Naive thymus-derived CD4-positive, alpha-beta T cell (primary cell): Measurements from ENCODE around the gene PTGDR. TPM values are rescaled to one million over a fixed set of nuclear protein-coding genes. Genes with fewer than 3 reads are reported as not detected.

Experiments used
- ATAC-seq: fragments of 150-1000 bp; cut with Tn5 transposase; 2 replicates; pipeline ENCODE4 v1.10.0; 2021; ENCODE audit warnings: mild to moderate bottlenecking, moderate library complexity
- CTCF ChIA-PET: fragments of 350-600 bp; sonication (Branson Sonifier 250); formaldehyde crosslinking; loops from one replicate; lab custom pipeline; 2021; ENCODE audit warnings: antibody characterized with exemption; lab: Charles Lee
- POLR2A ChIA-PET: fragments of 350-600 bp; sonication (Branson Sonifier 250); formaldehyde crosslinking; loops from one replicate; lab custom pipeline; 2021; ENCODE audit warnings: antibody characterized with exemption, inconsistent platforms; lab: Charles Lee
- DNase-seq, 9 donors: peaks; one replicate each; pipeline versions ENCODE4 v3.0.0 to v3.0.0-alpha.2; 2020 to 2022; ENCODE audit warnings: mixed read lengths in 1 of 9
- H3K27ac ChIP-seq: one replicate; pipeline ENCODE4 v1.7.0; 2013; ENCODE audit warnings: mild to moderate bottlenecking, low read depth, low read length, moderate library complexity
- H3K27me3 ChIP-seq, 2 donors: one replicate each; pipeline ENCODE4 v1.7.0; 2013; ENCODE audit warnings: low read length in 2 of 2, mild to moderate bottlenecking in 2 of 2, moderate library complexity in 2 of 2; ENCODE audit not compliant: control insufficient read depth in 2 of 2, insufficient read depth in 2 of 2
- H3K36me3 ChIP-seq, 3 experiments: 1 replicate in 2 of 3; 2 replicates in 1 of 3; pipeline ENCODE4 v1.7.0; 2013; ENCODE audit warnings: low read length in 3 of 3, mild to moderate bottlenecking in 3 of 3, moderate library complexity in 1 of 3; ENCODE audit not compliant: insufficient read depth in 3 of 3, control insufficient read depth in 2 of 3
- H3K4me1 ChIP-seq, 2 donors: one replicate each; pipeline ENCODE4 v1.7.0; 2013; ENCODE audit warnings: low read length in 2 of 2, mild to moderate bottlenecking in 2 of 2, moderate library complexity in 1 of 2; ENCODE audit not compliant: control insufficient read depth in 2 of 2, insufficient read depth in 2 of 2
- H3K4me3 ChIP-seq: 2 replicates; pipeline ENCODE4 v1.7.0; 2013; ENCODE audit warnings: mild to moderate bottlenecking, low read length
- H3K9me3 ChIP-seq, 3 experiments: 1 replicate in 2 of 3; 2 replicates in 1 of 3; pipeline ENCODE4 v1.7.0; 2013; ENCODE audit warnings: low read length in 3 of 3; ENCODE audit not compliant: control insufficient read depth in 2 of 3
- H3K27ac Mint-ChIP-seq, 9 donors: one replicate each; pipeline ENCODE4 v1.8.0; 2020 to 2022; ENCODE audit warnings: mixed read lengths in 9 of 9, mild to moderate bottlenecking in 8 of 9, moderate library complexity in 5 of 9, inconsistent platforms in 2 of 9
- H3K27me3 Mint-ChIP-seq, 5 donors: one replicate each; pipeline ENCODE4 v1.8.0; 2021 to 2022; ENCODE audit warnings: mixed read lengths in 5 of 5, mild to moderate bottlenecking in 1 of 5
- H3K36me3 Mint-ChIP-seq, 5 donors: one replicate each; pipeline ENCODE4 v1.8.0; 2020 to 2022; ENCODE audit warnings: mixed read lengths in 5 of 5, mild to moderate bottlenecking in 3 of 5, inconsistent platforms in 1 of 5
- H3K4me1 Mint-ChIP-seq, 7 donors: one replicate each; pipeline ENCODE4 v1.8.0; 2020 to 2022; ENCODE audit warnings: mixed read lengths in 7 of 7, mild to moderate bottlenecking in 3 of 7, inconsistent platforms in 1 of 7
- H3K4me3 Mint-ChIP-seq, 10 donors: one replicate each; pipeline ENCODE4 v1.8.0; 2020 to 2022; ENCODE audit warnings: mild to moderate bottlenecking in 10 of 10, mixed read lengths in 10 of 10, moderate library complexity in 6 of 10, inconsistent platforms in 2 of 10
- H3K9me3 Mint-ChIP-seq, 11 donors: one replicate each; pipeline ENCODE4 v1.8.0; 2020 to 2022; ENCODE audit warnings: mixed read lengths in 11 of 11, mild to moderate bottlenecking in 4 of 11, inconsistent platforms in 1 of 11, moderate library complexity in 1 of 11
- intact Hi-C, 2 donors: fragments of 100-400 bp; cut with micrococcal nuclease; formaldehyde crosslinking; loops; one replicate each; pipeline ENCODE4 v1.15.1; 2023
- polyA plus RNA-seq, 2 donors: library from polyadenylated mRNA; unstranded; fragments of 300-500 nt; fragmentation: Illumina TruSeq; gene quantifications; one replicate each; pipeline ENCODE4 v1.2.3, GENCODE V29; 2021
- total RNA-seq, 6 experiments: library from RNA in 5 of 6; stranded (reverse) in 5 of 6; gene quantifications; 1 replicate in 5 of 6; 2 replicates in 1 of 6; pipeline ENCODE4 v1.2.3 and lab custom pipeline; 2021 to 2026

Gene PTGDR
- total and polyA plus RNA-seq, 7 experiments from 2014 or later: 0.10 to 12.4 (median 0.35) TPM

DNA sequence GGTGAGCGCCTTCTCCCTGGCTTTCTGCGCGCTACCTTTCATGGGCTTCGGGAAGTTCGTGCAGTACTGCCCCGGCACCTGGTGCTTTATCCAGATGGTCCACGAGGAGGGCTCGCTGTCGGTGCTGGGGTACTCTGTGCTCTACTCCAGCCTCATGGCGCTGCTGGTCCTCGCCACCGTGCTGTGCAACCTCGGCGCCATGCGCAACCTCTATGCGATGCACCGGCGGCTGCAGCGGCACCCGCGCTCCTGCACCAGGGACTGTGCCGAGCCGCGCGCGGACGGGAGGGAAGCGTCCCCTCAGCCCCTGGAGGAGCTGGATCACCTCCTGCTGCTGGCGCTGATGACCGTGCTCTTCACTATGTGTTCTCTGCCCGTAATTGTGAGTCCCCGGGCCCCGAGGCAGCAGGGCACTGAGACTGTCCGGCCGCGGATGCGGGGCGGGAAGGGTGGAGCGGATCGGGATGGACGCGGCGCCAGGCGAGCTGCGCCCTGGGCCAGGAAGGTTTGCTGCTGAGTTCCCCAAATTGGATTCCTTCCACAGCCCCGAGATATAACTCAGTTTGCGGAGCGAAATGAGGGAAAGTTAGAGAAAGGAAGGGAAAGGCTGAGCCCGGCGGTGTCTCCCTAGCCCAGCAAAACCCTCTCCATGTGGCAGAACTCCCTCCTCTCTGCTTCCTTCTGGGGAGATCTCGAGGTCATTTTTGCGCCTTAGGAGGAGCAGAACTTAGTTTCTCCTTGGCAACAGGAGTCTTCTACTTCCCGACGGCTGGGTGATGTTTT lies 972 bp downstream of the PTGDR start:
- Mint-ChIP-seq H3K27ac (peak overlapping the region in 2 of 9 donors; percentile 64 to 73), H3K9me3 (peaks cover 0 to 3% (median 0%) of the 10 kb centered on the region in 11 donors), H3K36me3 (peaks cover 0 to 26% (median 4%) of the 10 kb centered on the region in 5 donors), H3K4me1 (peaks cover 12 to 51% (median 42%) of the 10 kb centered on the region in 7 donors), H3K27me3 (peaks cover 36 to 80% (median 46%) of the 10 kb centered on the region in 5 donors), H3K4me3 (peak overlapping the region; percentile 54 to 94 (median 82))
- no peak overlapping the region for H3K27ac ChIP-seq
- ChIA-PET CTCF (no interaction called here), POLR2A (no interaction called here)
- peak overlapping the region; percentile 53 for H3K4me3 ChIP-seq
- ATAC-seq (peak; percentile 38), DNase-seq (peak in 1 of 9 donors; percentile 43)
- H3K36me3 ChIP-seq: no peaks in the 10 kb centered on the region
- H3K9me3 ChIP-seq: no peaks in the 10 kb centered on the region
- no peaks in the 10 kb centered on the region for H3K27me3 ChIP-seq
- peaks cover 5 to 37% of the 10 kb centered on the region in 2 donors for H3K4me1 ChIP-seq
- intact Hi-C loops: no loop called here

DNA sequence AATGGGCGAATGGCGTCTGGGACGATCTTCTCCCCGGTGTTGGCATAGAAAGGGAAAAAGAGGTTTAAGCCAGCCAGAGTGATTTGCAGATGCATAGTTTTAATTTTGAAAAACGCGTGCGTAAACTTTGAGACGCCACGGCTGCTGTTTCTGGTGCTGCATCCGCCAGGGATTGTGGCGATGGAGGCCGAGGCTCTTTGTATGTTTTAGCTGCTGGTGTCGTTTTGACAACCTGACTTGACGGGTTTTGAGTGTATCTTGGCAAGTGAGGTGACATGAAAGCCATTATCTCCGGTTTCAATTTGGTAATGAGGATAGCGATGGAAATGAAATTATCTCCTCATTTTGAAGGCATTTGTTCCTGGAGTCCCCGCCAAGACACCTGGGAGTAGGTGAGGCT lies 1.6 kb downstream of the PTGDR start:
- no peak for DNase-seq

GRCh38 chr14:52269982-52270381 lies 2.5 kb downstream of the PTGDR start:
- CTCF ChIA-PET: no interaction called here
- ATAC-seq: no peak
- H3K4me3 Mint-ChIP-seq: peak overlapping the region in 3 of 10 donors; percentile 3 to 93 (median 83)
- peaks cover 5 to 35% of the 10 kb centered on the region in 2 donors for H3K4me1 ChIP-seq
- no peaks in the 10 kb centered on the region for H3K9me3 ChIP-seq
- intact Hi-C loops: no loop called here
- peaks cover 12 to 48% (median 41%) of the 10 kb centered on the region in 7 donors for H3K4me1 Mint-ChIP-seq
- peaks cover 0 to 25% (median 4%) of the 10 kb centered on the region in 5 donors for H3K36me3 Mint-ChIP-seq
- no peak for DNase-seq
- peak overlapping the region; percentile 31 for H3K4me3 ChIP-seq
- peaks cover 0 to 3% (median 0%) of the 10 kb centered on the region in 11 donors for H3K9me3 Mint-ChIP-seq
- H3K27me3 ChIP-seq: no peaks in the 10 kb centered on the region
- no peaks in the 10 kb centered on the region for H3K36me3 ChIP-seq
- POLR2A ChIA-PET: no interaction called here
- H3K27ac Mint-ChIP-seq: no peak overlapping the region
- no peak overlapping the region for H3K27ac ChIP-seq
- peaks cover 36 to 89% (median 46%) of the 10 kb centered on the region in 5 donors for H3K27me3 Mint-ChIP-seq

More for the DNA sequence above, 1.6 kb downstream of the PTGDR start:
- H3K4me1 ChIP-seq: peaks cover 5 to 37% of the 10 kb centered on the region in 2 donors
- Mint-ChIP-seq H3K27ac (no peak overlapping the region), H3K9me3 (peaks cover 0 to 3% (median 0%) of the 10 kb centered on the region in 11 donors), H3K4me3 (peak overlapping the region; percentile 27 to 94 (median 80)), H3K4me1 (peaks cover 12 to 51% (median 42%) of the 10 kb centered on the region in 7 donors), H3K36me3 (peaks cover 0 to 28% (median 4%) of the 10 kb centered on the region in 5 donors), H3K27me3 (peaks cover 36 to 84% (median 46%) of the 10 kb centered on the region in 5 donors)
- H3K27me3 ChIP-seq: no peaks in the 10 kb centered on the region
- intact Hi-C loops: no loop called here
- no peaks in the 10 kb centered on the region for H3K9me3 ChIP-seq
- no peak for ATAC-seq
- H3K4me3 ChIP-seq: peak overlapping the region; percentile 53
- no peaks in the 10 kb centered on the region for H3K36me3 ChIP-seq
- ChIA-PET POLR2A (no interaction called here), CTCF (no interaction called here)
- H3K27ac ChIP-seq: no peak overlapping the region

DNA sequence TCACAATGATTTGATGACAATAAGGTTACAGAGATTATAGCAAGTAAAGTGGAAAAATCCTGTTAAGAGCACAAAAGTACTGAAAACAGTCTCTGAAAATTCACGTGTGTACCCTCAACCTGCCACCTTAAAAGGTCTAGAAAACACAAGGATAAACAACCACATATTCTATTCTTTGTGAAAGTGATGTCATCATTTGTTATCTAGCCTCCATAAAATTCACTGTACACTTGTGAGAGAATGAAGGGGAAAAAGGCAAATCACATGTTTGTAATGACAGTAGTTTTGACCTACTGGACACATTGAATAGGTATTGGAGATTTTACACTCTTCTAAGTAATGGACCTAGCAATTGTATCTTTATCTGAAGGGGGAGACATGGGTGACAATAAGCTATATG lies 4.0 kb downstream of the PTGDR start:
- intact Hi-C loops: no loop called here
- no peak for DNase-seq
- H3K9me3 ChIP-seq: no peaks in the 10 kb centered on the region
- no peak overlapping the region for H3K27ac ChIP-seq
- Mint-ChIP-seq H3K27me3 (peaks cover 31 to 88% (median 40%) of the 10 kb centered on the region in 5 donors), H3K4me1 (peaks cover 12 to 35% (median 27%) of the 10 kb centered on the region in 7 donors), H3K36me3 (peaks cover 0 to 17% (median 4%) of the 10 kb centered on the region in 5 donors), H3K27ac (no peak overlapping the region), H3K9me3 (peaks cover 0 to 3% (median 0%) of the 10 kb centered on the region in 11 donors), H3K4me3 (peak overlapping the region in 1 of 10 donors; percentile 65)
- H3K4me1 ChIP-seq: peaks cover 0 to 20% of the 10 kb centered on the region in 2 donors
- H3K4me3 ChIP-seq: no peak overlapping the region
- no peaks in the 10 kb centered on the region for H3K27me3 ChIP-seq
- ATAC-seq: no peak
- ChIA-PET POLR2A (interaction anchor here (0.7 kb wide), 1 partner anchor 277 kb away, joined by 3 read pairs; no protein-coding TSS in a partner anchor), CTCF (no interaction called here)
- H3K36me3 ChIP-seq: no peaks in the 10 kb centered on the region

GRCh38 chr14:52272375-52272774 lies 4.9 kb downstream of the PTGDR start:
- peak overlapping the region in 1 of 9 donors; percentile 43 for H3K27ac Mint-ChIP-seq
- DNase-seq (peak in 1 of 9 donors; percentile 23), ATAC-seq (peak; percentile 64)
- peaks cover 0 to 14% (median 4%) of the 10 kb centered on the region in 5 donors for H3K36me3 Mint-ChIP-seq
- Histone ChIP-seq H3K4me1 (peaks cover 0 to 11% of the 10 kb centered on the region in 2 donors), H3K27me3 (no peaks in the 10 kb centered on the region), H3K9me3 (no peaks in the 10 kb centered on the region), H3K27ac (no peak overlapping the region), H3K36me3 (no peaks in the 10 kb centered on the region), H3K4me3 (no peak overlapping the region)
- peaks cover 12 to 27% (median 19%) of the 10 kb centered on the region in 7 donors for H3K4me1 Mint-ChIP-seq
- POLR2A ChIA-PET: interaction anchor here (0.7 kb wide), 1 partner anchor 278 kb away, joined by 3 read pairs; no protein-coding TSS in a partner anchor
- H3K9me3 Mint-ChIP-seq: peaks cover 0 to 1% (median 0%) of the 10 kb centered on the region in 11 donors
- peaks cover 23 to 83% (median 33%) of the 10 kb centered on the region in 5 donors for H3K27me3 Mint-ChIP-seq
- intact Hi-C loops: loop anchor here in 1 of 2 donors (1.0 kb wide), 1 partner anchor 276 kb away; no protein-coding TSS in a partner anchor
- CTCF ChIA-PET: no interaction called here
- H3K4me3 Mint-ChIP-seq: peak overlapping the region in 1 of 10 donors; percentile 65

DNA sequence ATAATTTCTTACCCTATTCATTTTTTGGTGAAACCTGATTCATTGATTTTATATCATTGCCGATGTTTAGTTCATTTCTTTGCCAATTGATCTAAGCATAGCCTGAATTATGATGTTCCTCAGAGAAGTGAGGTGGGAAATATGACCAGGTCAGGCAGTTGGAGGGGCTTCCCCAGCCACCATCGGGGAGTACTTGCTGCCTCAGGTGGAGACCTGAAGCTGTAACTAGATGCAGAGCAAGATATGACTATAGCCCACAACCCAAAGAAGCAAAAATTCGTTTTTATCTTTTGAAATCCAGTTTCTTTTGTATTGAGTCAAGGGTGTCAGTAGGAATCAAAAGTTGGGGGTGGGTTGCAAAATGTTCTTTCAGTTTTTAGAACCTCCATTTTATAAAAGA lies 7.9 kb downstream of the PTGDR start:
- peaks cover 0 to 11% of the 10 kb centered on the region in 2 donors for H3K4me1 ChIP-seq
- Mint-ChIP-seq H3K27ac (no peak overlapping the region), H3K27me3 (peaks cover 4 to 63% (median 11%) of the 10 kb centered on the region in 5 donors), H3K4me3 (no peak overlapping the region), H3K9me3 (peaks cover 0 to 2% (median 0%) of the 10 kb centered on the region in 11 donors), H3K36me3 (peaks cover 0 to 18% (median 0%) of the 10 kb centered on the region in 5 donors), H3K4me1 (peaks cover 0 to 21% (median 8%) of the 10 kb centered on the region in 7 donors)
- no peak overlapping the region for H3K27ac ChIP-seq
- no peaks in the 10 kb centered on the region for H3K9me3 ChIP-seq
- no peak for DNase-seq
- ChIA-PET CTCF (no interaction called here), POLR2A (no interaction called here)
- no peak for ATAC-seq
- H3K4me3 ChIP-seq: no peak overlapping the region
- H3K27me3 ChIP-seq: no peaks in the 10 kb centered on the region
- intact Hi-C loops: no loop called here
- H3K36me3 ChIP-seq: no peaks in the 10 kb centered on the region
